ENCODE measurements around the gene NEDD8. TPM values are rescaled to one million over a fixed set of nuclear protein-coding genes. Genes with fewer than 3 reads are reported as not detected.
"Not testable (repeated sequence)": the region's sequence is repeated elsewhere in the genome, so short reads cannot be mapped to it uniquely, and the experiment has no call there.

The NEDD8 gene
- total and polyA plus RNA-seq, 4 donors, result 32.3 to 136 (median 78.1) TPM

- no peak for TF ChIP-seq GABPA (IDR thresholded peaks at IDR 0.05 in 1 of 2, conservative IDR thresholded peaks at IDR 0.05 in 1 of 2)
- H3K4me3 ChIP-seq (ENCODE audit: low read depth in 1 of 3, low read length in 3 of 3), result no peak overlapping the region
- no peaks in the 10 kb centered on the region for H3K4me1 ChIP-seq (ENCODE audit: control insufficient read depth in 4 of 4, insufficient read depth in 4 of 4, low read length in 3 of 4)
- peaks cover 12 to 35% (median 23%) of the 10 kb centered on the region in 4 donors for H3K36me3 ChIP-seq (ENCODE audit: control insufficient read depth in 4 of 4, insufficient read depth in 3 of 4, low read depth in 1 of 4, low read length in 3 of 4)
- H3K27me3 ChIP-seq (ENCODE audit: control insufficient read depth in 4 of 4, insufficient read depth in 4 of 4, low read length in 3 of 4), result no peaks in the 10 kb centered on the region
- no peak for DNase-seq (ENCODE audit: low spot score)
- H3K9me3 ChIP-seq (ENCODE audit: control insufficient read depth in 4 of 4, low read length in 3 of 4), result no peaks in the 10 kb centered on the region
- 98% methylated on average over 11 of the region's 11 CpGs for WGBS
- H3K27ac ChIP-seq (ENCODE audit: low read depth in 1 of 2, low read length in 2 of 2), result no peak overlapping the region
- H3K9ac ChIP-seq (ENCODE audit: low read depth in 1 of 2, low read length in 2 of 2), result no peak overlapping the region
These were observed 25.7 kb downstream of the NEDD8 start for GRCh38 chr14:24206260-24207103.

GRCh38 chr14:24204163-24205146, 27.7 kb downstream of the NEDD8 start:
- DNase-seq (ENCODE audit: low spot score), result no peak
- Histone ChIP-seq H3K4me3 (ENCODE audit: low read depth in 1 of 3, low read length in 3 of 3) (no peak overlapping the region), H3K27ac (ENCODE audit: low read depth in 1 of 2, low read length in 2 of 2) (no peak overlapping the region), H3K27me3 (ENCODE audit: control insufficient read depth in 4 of 4, insufficient read depth in 4 of 4, low read length in 3 of 4) (no peaks in the 10 kb centered on the region), H3K36me3 (ENCODE audit: control insufficient read depth in 4 of 4, insufficient read depth in 3 of 4, low read depth in 1 of 4, low read length in 3 of 4) (peaks cover 3 to 20% (median 15%) of the 10 kb centered on the region in 4 donors), H3K9me3 (ENCODE audit: control insufficient read depth in 4 of 4, low read length in 3 of 4) (no peaks in the 10 kb centered on the region), H3K4me1 (ENCODE audit: control insufficient read depth in 4 of 4, insufficient read depth in 4 of 4, low read length in 3 of 4) (no peaks in the 10 kb centered on the region), H3K9ac (ENCODE audit: low read depth in 1 of 2, low read length in 2 of 2) (no peak overlapping the region)
- WGBS, result 95% methylated on average over 7 of the region's 7 CpGs
- TF ChIP-seq MAX (IDR thresholded peaks at IDR 0.05), result no peak
- TF ChIP-seq HNF4A (conservative IDR thresholded peaks at IDR 0.05), result no peak
- TF ChIP-seq CTCF (IDR thresholded peaks at IDR 0.05; ENCODE audit: low read depth, low read length, missing input control), result no peak
- no peak for TF ChIP-seq EGR1 (IDR thresholded peaks at IDR 0.05; ENCODE audit: low read depth in 2 of 2)
- no peak for TF ChIP-seq GABPA (IDR thresholded peaks at IDR 0.05 in 1 of 2, conservative IDR thresholded peaks at IDR 0.05 in 1 of 2)
- TF ChIP-seq FOXA2 (IDR thresholded peaks at IDR 0.05), result no peak
- TF ChIP-seq JUND (IDR thresholded peaks at IDR 0.05), result no peak
- TF ChIP-seq, protein P1, sequence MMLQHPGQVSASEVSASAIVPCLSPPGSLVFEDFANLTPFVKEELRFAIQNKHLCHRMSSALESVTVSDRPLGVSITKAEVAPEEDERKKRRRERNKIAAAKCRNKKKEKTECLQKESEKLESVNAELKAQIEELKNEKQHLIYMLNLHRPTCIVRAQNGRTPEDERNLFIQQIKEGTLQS (IDR thresholded peaks at IDR 0.05), result no peak
- no peak for TF ChIP-seq NR2F2 (IDR thresholded peaks at IDR 0.05)
- TF ChIP-seq SP1 (IDR thresholded peaks at IDR 0.05), result no peak
- TF ChIP-seq HNF4G (IDR thresholded peaks at IDR 0.05), result no peak
- no peak for TF ChIP-seq RXRA (IDR thresholded peaks at IDR 0.05)
- no peak for TF ChIP-seq RAD21 (IDR thresholded peaks at IDR 0.05)
- TF ChIP-seq ZBTB33 (IDR thresholded peaks at IDR 0.05), result no peak
- TF ChIP-seq, protein P2, sequence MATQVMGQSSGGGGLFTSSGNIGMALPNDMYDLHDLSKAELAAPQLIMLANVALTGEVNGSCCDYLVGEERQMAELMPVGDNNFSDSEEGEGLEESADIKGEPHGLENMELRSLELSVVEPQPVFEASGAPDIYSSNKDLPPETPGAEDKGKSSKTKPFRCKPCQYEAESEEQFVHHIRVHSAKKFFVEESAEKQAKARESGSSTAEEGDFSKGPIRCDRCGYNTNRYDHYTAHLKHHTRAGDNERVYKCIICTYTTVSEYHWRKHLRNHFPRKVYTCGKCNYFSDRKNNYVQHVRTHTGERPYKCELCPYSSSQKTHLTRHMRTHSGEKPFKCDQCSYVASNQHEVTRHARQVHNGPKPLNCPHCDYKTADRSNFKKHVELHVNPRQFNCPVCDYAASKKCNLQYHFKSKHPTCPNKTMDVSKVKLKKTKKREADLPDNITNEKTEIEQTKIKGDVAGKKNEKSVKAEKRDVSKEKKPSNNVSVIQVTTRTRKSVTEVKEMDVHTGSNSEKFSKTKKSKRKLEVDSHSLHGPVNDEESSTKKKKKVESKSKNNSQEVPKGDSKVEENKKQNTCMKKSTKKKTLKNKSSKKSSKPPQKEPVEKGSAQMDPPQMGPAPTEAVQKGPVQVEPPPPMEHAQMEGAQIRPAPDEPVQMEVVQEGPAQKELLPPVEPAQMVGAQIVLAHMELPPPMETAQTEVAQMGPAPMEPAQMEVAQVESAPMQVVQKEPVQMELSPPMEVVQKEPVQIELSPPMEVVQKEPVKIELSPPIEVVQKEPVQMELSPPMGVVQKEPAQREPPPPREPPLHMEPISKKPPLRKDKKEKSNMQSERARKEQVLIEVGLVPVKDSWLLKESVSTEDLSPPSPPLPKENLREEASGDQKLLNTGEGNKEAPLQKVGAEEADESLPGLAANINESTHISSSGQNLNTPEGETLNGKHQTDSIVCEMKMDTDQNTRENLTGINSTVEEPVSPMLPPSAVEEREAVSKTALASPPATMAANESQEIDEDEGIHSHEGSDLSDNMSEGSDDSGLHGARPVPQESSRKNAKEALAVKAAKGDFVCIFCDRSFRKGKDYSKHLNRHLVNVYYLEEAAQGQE (IDR thresholded peaks at IDR 0.05), result no peak

GRCh38 chr14:24203249-24203886, 28.8 kb downstream of the NEDD8 start:
- H3K4me3 ChIP-seq (ENCODE audit: low read depth in 1 of 3, low read length in 3 of 3); H3K27ac ChIP-seq (ENCODE audit: low read depth in 1 of 2, low read length in 2 of 2); H3K9ac ChIP-seq (ENCODE audit: low read depth in 1 of 2, low read length in 2 of 2); H3K27me3 ChIP-seq (ENCODE audit: control insufficient read depth in 4 of 4, insufficient read depth in 4 of 4, low read length in 3 of 4); H3K9me3 ChIP-seq (ENCODE audit: control insufficient read depth in 4 of 4, low read length in 3 of 4); DNase-seq (ENCODE audit: low spot score); H3K4me1 ChIP-seq (ENCODE audit: control insufficient read depth in 4 of 4, insufficient read depth in 4 of 4, low read length in 3 of 4): not testable (repeated sequence)
- peaks cover 0 to 16% (median 12%) of the 10 kb centered on the region in 4 donors for H3K36me3 ChIP-seq (ENCODE audit: control insufficient read depth in 4 of 4, insufficient read depth in 3 of 4, low read depth in 1 of 4, low read length in 3 of 4)
- WGBS, result 97% methylated on average over 16 of the region's 16 CpGs
